ENCODE results near the gene SLC6A20. TPM values are rescaled to one million over a fixed set of nuclear protein-coding genes. Genes with fewer than 3 reads are reported as not detected.
"Not testable (repeated sequence)": the region's sequence is repeated elsewhere in the genome, so short reads cannot be mapped to it uniquely, and the experiment has no call there.

SLC6A20 gene
- polyA plus RNA-seq, 1 experiment: not detected

- POLR2A ChIA-PET: no interaction called here
- H3K4me3 ChIP-seq (ENCODE audit: low read depth, low read length): no peak overlapping the region
- CTCF ChIA-PET: interaction anchor here (1.3 to 5.9 kb wide), 2 partner anchors 7 to 175 kb away, joined by 4 to 40 read pairs; no protein-coding TSS in a partner anchor
- no peaks in the 10 kb centered on the region for H3K36me3 ChIP-seq (ENCODE audit: control insufficient read depth, insufficient read depth, low read length)
- TF ChIP-seq CTCF (IDR thresholded peaks at IDR 0.05; ENCODE audit: insufficient read depth, low read depth, low read length): no peak
- DNase-seq (ENCODE audit: low read depth): no peak
- peaks cover 2% of the 10 kb centered on the region; the same call in 1 of the 2 replicates for H3K27me3 ChIP-seq (ENCODE audit: control insufficient read depth, insufficient read depth, low read length)
Measured at GRCh38 chr3:45754461-45754860, 41.9 kb downstream of the SLC6A20 start.

- ChIA-PET POLR2A (no interaction called here), CTCF (interaction anchor here (1.1 to 5.9 kb wide), 3 partner anchors 8 to 176 kb away, joined by 3 to 40 read pairs (median 3); no protein-coding TSS in a partner anchor)
- Histone ChIP-seq H3K4me3 (ENCODE audit: low read depth, low read length) (no peak overlapping the region), H3K27me3 (ENCODE audit: control insufficient read depth, insufficient read depth, low read length) (no peaks in the 10 kb centered on the region), H3K36me3 (ENCODE audit: control insufficient read depth, insufficient read depth, low read length) (no peaks in the 10 kb centered on the region)
- no peak for DNase-seq (ENCODE audit: low read depth)
- TF ChIP-seq CTCF (IDR thresholded peaks at IDR 0.05; ENCODE audit: insufficient read depth, low read depth, low read length): no peak
Measured at GRCh38 chr3:45753095-45753494, 43.2 kb downstream of the SLC6A20 start.

GRCh38 chr3:45751537-45752242 lies 44.6 kb downstream of the SLC6A20 start:
- CTCF ChIA-PET: interaction anchor here (5.9 kb wide), 1 partner anchor 10 kb away, joined by 40 read pairs; no protein-coding TSS in a partner anchor
- no peak for TF ChIP-seq CTCF (IDR thresholded peaks at IDR 0.05; ENCODE audit: insufficient read depth, low read depth, low read length)
- H3K36me3 ChIP-seq (ENCODE audit: control insufficient read depth, insufficient read depth, low read length): peaks cover 9% of the 10 kb centered on the region
- POLR2A ChIA-PET: no interaction called here
- no peaks in the 10 kb centered on the region for H3K27me3 ChIP-seq (ENCODE audit: control insufficient read depth, insufficient read depth, low read length)
- DNase-seq (ENCODE audit: low read depth): no peak
- H3K4me3 ChIP-seq (ENCODE audit: low read depth, low read length): no peak overlapping the region

GRCh38 chr3:45749880-45750279 lies 46.5 kb downstream of the SLC6A20 start:
- no peak for DNase-seq (ENCODE audit: low read depth)
- Histone ChIP-seq H3K36me3 (ENCODE audit: control insufficient read depth, insufficient read depth, low read length) (peaks cover 11% of the 10 kb centered on the region), H3K27me3 (ENCODE audit: control insufficient read depth, insufficient read depth, low read length) (no peaks in the 10 kb centered on the region), H3K4me3 (ENCODE audit: low read depth, low read length) (no peak overlapping the region)
- ChIA-PET CTCF (interaction anchor here (1.1 to 5.9 kb wide), 3 partner anchors 11 to 330 kb away, joined by 3 to 40 read pairs (median 4); no protein-coding TSS in a partner anchor), POLR2A (no interaction called here)
- TF ChIP-seq CTCF (IDR thresholded peaks at IDR 0.05; ENCODE audit: insufficient read depth, low read depth, low read length): no peak

- CTCF ChIA-PET: interaction anchor here (0.7 to 5.9 kb wide), 3 partner anchors 12 to 620 kb away, joined by 3 to 40 read pairs (median 4); no protein-coding TSS in a partner anchor
- H3K4me3 ChIP-seq (ENCODE audit: low read depth, low read length); DNase-seq (ENCODE audit: low read depth); H3K27me3 ChIP-seq (ENCODE audit: control insufficient read depth, insufficient read depth, low read length); POLR2A ChIA-PET: not testable (repeated sequence)
- H3K36me3 ChIP-seq (ENCODE audit: control insufficient read depth, insufficient read depth, low read length): peaks cover 11% of the 10 kb centered on the region
Measured at GRCh38 chr3:45749036-45749600, 47.2 kb downstream of the SLC6A20 start.
